ENCODE results near the gene RALGPS1.

RALGPS1 gene

GRCh38 chr9:127139775-127140174 lies 225.2 kb downstream of the RALGPS1 start:
- no peak overlapping the region for H3K4me3 ChIP-seq (replicated peaks; ENCODE audit: low read depth, low read length)
- TF ChIP-seq CTCF (IDR thresholded peaks at IDR 0.05; ENCODE audit: low read depth, low read length, missing control alignments) = no peak
- no peak for DNase-seq (ENCODE audit: extremely low read depth, low read depth)

GRCh38 chr9:127140181-127140580 lies 225.6 kb downstream of the RALGPS1 start:
- no peak for TF ChIP-seq CTCF (IDR thresholded peaks at IDR 0.05; ENCODE audit: low read depth, low read length, missing control alignments)
- no peak for DNase-seq (ENCODE audit: extremely low read depth, low read depth)
- H3K4me3 ChIP-seq (replicated peaks; ENCODE audit: low read depth, low read length) = no peak overlapping the region

GRCh38 chr9:127140842-127141675 lies 226.5 kb downstream of the RALGPS1 start:
- H3K4me3 ChIP-seq (replicated peaks; ENCODE audit: low read depth, low read length) = no peak overlapping the region
- no peak for TF ChIP-seq CTCF (IDR thresholded peaks at IDR 0.05; ENCODE audit: low read depth, low read length, missing control alignments)
- DNase-seq (ENCODE audit: extremely low read depth, low read depth) = no peak

- no peak for TF ChIP-seq CTCF (IDR thresholded peaks at IDR 0.05; ENCODE audit: low read depth, low read length, missing control alignments)
- no peak for DNase-seq (ENCODE audit: extremely low read depth, low read depth)
- H3K4me3 ChIP-seq (replicated peaks; ENCODE audit: low read depth, low read length) = no peak overlapping the region
Measured at GRCh38 chr9:127142291-127142690, 227.7 kb downstream of the RALGPS1 start.

GRCh38 chr9:127142931-127143464 lies 228.4 kb downstream of the RALGPS1 start:
- no peak for TF ChIP-seq CTCF (IDR thresholded peaks at IDR 0.05; ENCODE audit: low read depth, low read length, missing control alignments)

GRCh38 chr9:127143920-127144465 lies 229.4 kb downstream of the RALGPS1 start:
- no peak for TF ChIP-seq CTCF (IDR thresholded peaks at IDR 0.05; ENCODE audit: low read depth, low read length, missing control alignments)
- DNase-seq (ENCODE audit: extremely low read depth, low read depth) = no peak

More at GRCh38 chr9:127142931-127143464, 228.4 kb downstream of the RALGPS1 start:
- DNase-seq (ENCODE audit: extremely low read depth, low read depth) = no peak
- H3K4me3 ChIP-seq (replicated peaks; ENCODE audit: low read depth, low read length) = no peak overlapping the region

More at GRCh38 chr9:127143920-127144465, 229.4 kb downstream of the RALGPS1 start:
- no peak overlapping the region for H3K4me3 ChIP-seq (replicated peaks; ENCODE audit: low read depth, low read length)
